HG03025 (cell line): Measurements from ENCODE around the gene IGSF23.
"Not testable (repeated sequence)": the region's sequence is repeated elsewhere in the genome, so short reads cannot be mapped to it uniquely, and the experiment has no call there.

ENCODE experiments used
- ATAC-seq: cut with Tn5 transposase; IDR thresholded peaks from one replicate; pipeline ENCODE4 v1.9.1; 2021; ENCODE audit warnings: mild to moderate bottlenecking, moderate library complexity; ENCODE audit not compliant: unreplicated experiment, low FRiP score

Gene IGSF23

GRCh38 chr19:44683434-44684210, 70.3 kb downstream of the IGSF23 start:
- no peak for ATAC-seq

GRCh38 chr19:44684396-44684795, 71.0 kb downstream of the IGSF23 start:
- ATAC-seq: not testable (repeated sequence)

- ATAC-seq: no peak
Measured at GRCh38 chr19:44684892-44685863, 71.8 kb downstream of the IGSF23 start.

GRCh38 chr19:44685877-44686276, 72.5 kb downstream of the IGSF23 start:
- no peak for ATAC-seq
